Common myeloid progenitor, CD34-positive (primary cell): ENCODE data around the gene KCTD2.
"Not testable (repeated sequence)": the region's sequence is repeated elsewhere in the genome, so short reads cannot be mapped to it uniquely, and the experiment has no call there.

ENCODE experiments used
- CTCF ChIA-PET: fragments of 350-600 bp; sonication (Branson Sonifier 250); formaldehyde crosslinking; loops from one replicate; lab custom pipeline; 2021; ENCODE audit warnings: antibody characterized with exemption; lab: Charles Lee
- POLR2A ChIA-PET: fragments of 350-600 bp; sonication (Branson Sonifier 250); formaldehyde crosslinking; loops from one replicate; lab custom pipeline; 2021; ENCODE audit warnings: antibody characterized with exemption; lab: Charles Lee
- DNase-seq, 3 donors: peaks; one replicate each; pipeline versions ENCODE4 v3.0.0 to v3.0.0-alpha.2; 2013
- H3K27ac ChIP-seq, 2 experiments: 1 replicate in 1 of 2; 2 replicates in 1 of 2; pipeline ENCODE4 v1.7.0; 2013; ENCODE audit warnings: inconsistent platforms in 2 of 2, low read length in 2 of 2, mild to moderate bottlenecking in 2 of 2, low read depth in 1 of 2, moderate library complexity in 1 of 2; ENCODE audit not compliant: severe bottlenecking in 2 of 2, insufficient read depth in 1 of 2, poor library complexity in 1 of 2
- H3K27me3 ChIP-seq, 5 experiments: replicated peaks in 2 of 5; 1 replicate in 3 of 5; 2 replicates in 2 of 5; pipeline versions ENCODE4 v1.6.1 to v1.7.0; 2013; ENCODE audit warnings: low read length in 4 of 5, mild to moderate bottlenecking in 2 of 5, moderate library complexity in 2 of 5, inconsistent platforms in 1 of 5; ENCODE audit not compliant: insufficient read depth in 5 of 5, control insufficient read depth in 4 of 5
- H3K36me3 ChIP-seq, 4 experiments: 1 replicate in 2 of 4; 2 replicates in 2 of 4; pipeline versions ENCODE4 v1.6.1 to v1.7.0; 2013; ENCODE audit warnings: low read length in 3 of 4, control low read depth in 1 of 4, mild to moderate bottlenecking in 1 of 4; ENCODE audit not compliant: control insufficient read depth in 4 of 4, insufficient read depth in 4 of 4
- H3K4me1 ChIP-seq, 4 experiments: 1 replicate in 3 of 4; 2 replicates in 1 of 4; pipeline versions ENCODE4 v1.6.1 to v1.7.1; 2013; ENCODE audit warnings: low read length in 3 of 4, mild to moderate bottlenecking in 3 of 4, control low read depth in 1 of 4, inconsistent platforms in 1 of 4, moderate library complexity in 1 of 4; ENCODE audit not compliant: control insufficient read depth in 4 of 4, insufficient read depth in 4 of 4; ENCODE audit errors: control extremely low read depth in 1 of 4
- H3K4me3 ChIP-seq, 7 experiments: 1 replicate in 4 of 7; 2 replicates in 3 of 7; pipeline versions ENCODE4 v1.5.1 to v1.7.0; 2013; ENCODE audit warnings: mild to moderate bottlenecking in 7 of 7, low read length in 6 of 7, moderate library complexity in 6 of 7, inconsistent platforms in 2 of 7, low read depth in 2 of 7, control low read depth in 1 of 7; ENCODE audit not compliant: insufficient read depth in 4 of 7, control insufficient read depth in 1 of 7; ENCODE audit errors: extremely low read depth in 1 of 7
- H3K9me3 ChIP-seq, 5 experiments: 1 replicate in 4 of 5; 2 replicates in 1 of 5; pipeline versions ENCODE4 v1.6.1 to v1.7.1; 2013; ENCODE audit warnings: low read length in 4 of 5, mild to moderate bottlenecking in 2 of 5, inconsistent platforms in 1 of 5, low read depth in 1 of 5, moderate library complexity in 1 of 5; ENCODE audit not compliant: control insufficient read depth in 4 of 5, insufficient read depth in 2 of 5; ENCODE audit errors: control extremely low read depth in 1 of 5
- WGBS: methylation state at CpG from one replicate; pipeline ENCODE4 v1.1.5; 2013; ENCODE audit not compliant: insufficient coverage; 5-methylcytosine and 5-hydroxymethylcytosine counted together

The KCTD2 gene

DNA sequence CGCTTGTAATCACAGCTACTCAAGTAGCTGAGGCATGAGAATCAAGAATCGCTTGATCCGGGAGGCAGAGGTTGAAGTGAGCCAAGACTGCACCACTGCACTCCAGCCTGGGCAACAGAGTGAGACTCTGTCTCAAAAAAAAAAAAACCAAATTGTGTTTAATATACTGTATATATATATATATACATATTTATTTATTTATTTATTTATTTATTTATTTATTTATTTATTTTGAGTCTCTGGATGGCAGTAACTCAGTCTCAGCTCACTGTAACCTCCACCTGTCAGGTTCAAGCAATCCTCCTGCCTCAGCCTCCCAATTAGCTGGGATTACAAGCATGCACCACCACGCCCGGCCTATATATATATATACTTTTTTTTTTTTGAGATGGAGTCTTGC is 25.9 kb downstream of the KCTD2 start:
- H3K27me3 ChIP-seq, H3K36me3 ChIP-seq, POLR2A ChIA-PET, H3K4me3 ChIP-seq, H3K27ac ChIP-seq, DNase-seq, H3K9me3 ChIP-seq: not testable (repeated sequence)
- H3K4me1 ChIP-seq = peaks cover 0 to 14% (median 9%) of the 10 kb centered on the region in 4 experiments
- CTCF ChIA-PET = interaction anchor here (0.9 to 9.2 kb wide), 8 partner anchors 13 to 130 kb away, joined by 3 to 107 read pairs (median 6); partner anchors contain the start of gene SLC16A5
- WGBS = 100% methylated on average over 3 of the region's 5 CpGs

DNA sequence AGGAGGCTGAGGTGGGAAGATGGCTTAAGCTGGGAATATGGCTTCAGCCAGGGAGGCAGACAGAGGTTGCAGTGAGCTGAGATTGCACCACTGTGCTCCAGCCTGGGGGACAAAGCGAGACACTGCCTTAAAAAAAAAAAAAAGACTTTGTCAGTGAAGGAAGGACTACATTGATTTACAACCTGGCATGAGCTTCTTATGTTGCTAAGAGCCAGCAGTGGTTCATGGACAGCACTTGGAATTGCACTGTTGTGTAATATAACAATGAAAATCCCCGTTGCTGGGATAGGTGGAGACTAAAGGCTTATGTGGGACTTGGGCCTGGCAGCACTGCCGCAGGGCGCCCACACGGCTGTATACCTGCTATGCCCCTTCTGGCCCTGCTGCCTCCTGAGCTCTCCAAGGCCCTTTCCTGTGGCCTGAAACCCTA is 26.6 kb downstream of the KCTD2 start:
- no peaks in the 10 kb centered on the region for H3K27me3 ChIP-seq
- no peak for DNase-seq
- ChIA-PET POLR2A (interaction anchor here (0.6 kb wide), 1 partner anchor 12 kb away, joined by 7 read pairs; no protein-coding TSS in a partner anchor), CTCF (interaction anchor here (0.9 to 9.2 kb wide), 7 partner anchors 13 to 129 kb away, joined by 3 to 107 read pairs (median 7); partner anchors contain the start of gene SLC16A5)
- no peak overlapping the region for H3K27ac ChIP-seq
- 85% methylated on average over 5 of the region's 5 CpGs for WGBS
- H3K36me3 ChIP-seq = no peaks in the 10 kb centered on the region
- no peaks in the 10 kb centered on the region for H3K9me3 ChIP-seq
- H3K4me3 ChIP-seq = no peak overlapping the region
- peaks cover 0 to 19% (median 9%) of the 10 kb centered on the region in 4 experiments for H3K4me1 ChIP-seq

DNA sequence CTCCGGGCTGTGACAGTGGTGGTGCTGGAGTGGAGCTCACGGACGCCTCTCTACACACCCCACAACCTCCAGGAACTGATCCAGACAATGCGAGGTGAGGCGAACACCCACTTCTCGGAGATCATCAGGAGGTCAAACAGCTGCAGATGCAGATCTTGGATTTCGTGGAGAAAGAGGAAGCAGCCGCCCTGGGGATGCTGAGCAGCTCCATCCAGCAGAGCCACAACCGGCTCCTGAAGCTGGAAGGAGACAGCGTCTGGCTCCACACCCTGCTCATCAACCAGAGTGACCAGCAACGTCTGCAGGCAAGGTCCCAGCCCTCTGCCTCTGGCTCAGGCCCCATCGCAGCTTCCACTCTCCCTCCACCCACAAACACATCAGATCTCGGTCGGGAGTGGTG is 27.5 kb downstream of the KCTD2 start:
- Histone ChIP-seq H3K9me3 (no peaks in the 10 kb centered on the region), H3K27me3 (no peaks in the 10 kb centered on the region), H3K27ac (no peak overlapping the region), H3K4me1 (peaks cover 0 to 20% (median 9%) of the 10 kb centered on the region in 4 experiments), H3K36me3 (no peaks in the 10 kb centered on the region), H3K4me3 (no peak overlapping the region)
- no peak for DNase-seq
- 90% methylated on average over 13 of the region's 14 CpGs for WGBS
- CTCF ChIA-PET = interaction anchor here (0.8 to 9.2 kb wide), 7 partner anchors 9 to 50 kb away, joined by 3 to 107 read pairs (median 5); partner anchors contain the start of gene SLC16A5
- POLR2A ChIA-PET = interaction anchor here (0.6 kb wide), 1 partner anchor 13 kb away, joined by 3 read pairs; the partner anchor contains the start of gene SLC16A5

- no peak overlapping the region for H3K4me3 ChIP-seq
- no peaks in the 10 kb centered on the region for H3K27me3 ChIP-seq
- H3K27ac ChIP-seq = no peak overlapping the region
- no peak for DNase-seq
- H3K36me3 ChIP-seq = no peaks in the 10 kb centered on the region
- WGBS = no CpG with 5 or more reads among the region's 4 CpGs
- ChIA-PET CTCF (interaction anchor here (0.7 to 9.2 kb wide), 10 partner anchors 8 to 95 kb away, joined by 3 to 107 read pairs (median 6); partner anchors contain the start of genes NT5C and SLC16A5), POLR2A (interaction anchor here (0.7 kb wide), 1 partner anchor 93 kb away, joined by 3 read pairs; no protein-coding TSS in a partner anchor)
- H3K4me1 ChIP-seq = peaks cover 0 to 20% (median 9%) of the 10 kb centered on the region in 4 experiments
- H3K9me3 ChIP-seq = no peaks in the 10 kb centered on the region
Observed at GRCh38 chr17:75075597-75076336, 28.7 kb downstream of the KCTD2 start.

GRCh38 chr17:75077072-75077495 is 30.1 kb downstream of the KCTD2 start:
- no peaks in the 10 kb centered on the region for H3K27me3 ChIP-seq
- H3K27ac ChIP-seq = no peak overlapping the region
- no peaks in the 10 kb centered on the region for H3K36me3 ChIP-seq
- 26% methylated on average over 25 of the region's 30 CpGs for WGBS
- H3K9me3 ChIP-seq = no peaks in the 10 kb centered on the region
- CTCF ChIA-PET = interaction anchor here (0.9 to 9.2 kb wide), 9 partner anchors 8 to 93 kb away, joined by 3 to 107 read pairs (median 6); partner anchors contain the start of genes NT5C and SLC16A5
- H3K4me3 ChIP-seq = peak overlapping the region in 5 of 7 experiments; percentile 19 to 75 (median 67)
- peaks cover 0 to 20% (median 9%) of the 10 kb centered on the region in 4 experiments for H3K4me1 ChIP-seq
- POLR2A ChIA-PET = interaction anchor here (1.0 to 1.7 kb wide), 2 partner anchors 11 to 21 kb away, joined by 3 to 7 read pairs; partner anchors contain the start of gene SLC16A5
- DNase-seq = no peak

- 7% methylated on average over 44 of the region's 53 CpGs for WGBS
- CTCF ChIA-PET = interaction anchor here (0.9 to 9.2 kb wide), 18 partner anchors 8 to 151 kb away, joined by 3 to 107 read pairs (median 4); partner anchors contain the start of genes NT5C and SLC16A5
- H3K27ac ChIP-seq = no peak overlapping the region
Observed at GRCh38 chr17:75077496-75078283, 30.7 kb downstream of the KCTD2 start.

More at GRCh38 chr17:75077496-75078283, 30.7 kb downstream of the KCTD2 start:
- no peaks in the 10 kb centered on the region for H3K27me3 ChIP-seq
- H3K9me3 ChIP-seq = no peaks in the 10 kb centered on the region
- peak; percentile 47 to 82 (median 72) for DNase-seq
- no peaks in the 10 kb centered on the region for H3K36me3 ChIP-seq
- peak overlapping the region in 6 of 7 experiments; percentile 19 to 75 (median 59) for H3K4me3 ChIP-seq
- H3K4me1 ChIP-seq = peaks cover 0 to 20% (median 9%) of the 10 kb centered on the region in 4 experiments
- POLR2A ChIA-PET = interaction anchor here (1.7 kb wide), 1 partner anchor 10 kb away, joined by 7 read pairs; the partner anchor contains the start of gene SLC16A5
